Stomach smooth muscle (tissue), 2 donors: ENCODE measurements around the gene CFAP20DC.
"Not testable (repeated sequence)": the region's sequence is repeated elsewhere in the genome, so short reads cannot be mapped to it uniquely, and the experiment has no call there.

Source experiments
- H3K27ac ChIP-seq: one replicate; pipeline ENCODE4 v1.7.0; 2013; ENCODE audit warnings: mild to moderate bottlenecking, low read length, inconsistent platforms
- H3K27me3 ChIP-seq, 2 donors: one replicate each; pipeline ENCODE4 v1.7.0; 2013; ENCODE audit warnings: low read length in 2 of 2; ENCODE audit not compliant: insufficient read depth in 2 of 2, control insufficient read depth in 1 of 2
- H3K36me3 ChIP-seq, 2 donors: one replicate each; pipeline ENCODE4 v1.7.0; 2013; ENCODE audit warnings: low read length in 2 of 2; ENCODE audit not compliant: control insufficient read depth in 2 of 2, insufficient read depth in 2 of 2
- H3K4me1 ChIP-seq: one replicate; pipeline ENCODE4 v1.7.0; 2013; ENCODE audit warnings: low read length; ENCODE audit not compliant: control insufficient read depth, insufficient read depth
- H3K4me3 ChIP-seq, 2 donors: one replicate each; pipeline ENCODE4 v1.7.0; 2013; ENCODE audit warnings: low read length in 2 of 2
- H3K9ac ChIP-seq, 2 donors: one replicate each; pipeline ENCODE4 v1.7.0; 2013; ENCODE audit warnings: low read length in 2 of 2, mild to moderate bottlenecking in 1 of 2
- H3K9me3 ChIP-seq, 2 donors: one replicate each; pipeline ENCODE4 v1.7.0; 2013; ENCODE audit warnings: low read length in 2 of 2; ENCODE audit not compliant: control insufficient read depth in 2 of 2
- donor health status: healthy.
- donor health status: Pancreatic carcinoma.

The CFAP20DC gene

GRCh38 chr3:59072681-59073080 lies 22.9 kb upstream of the CFAP20DC start:
- Histone ChIP-seq H3K4me3 (no peak overlapping the region), H3K27ac (no peak overlapping the region), H3K9me3 (no peaks in the 10 kb centered on the region), H3K27me3 (no peaks in the 10 kb centered on the region), H3K36me3 (no peaks in the 10 kb centered on the region), H3K4me1 (no peaks in the 10 kb centered on the region), H3K9ac (no peak overlapping the region)

GRCh38 chr3:59069838-59070237 lies 20.0 kb upstream of the CFAP20DC start:
- H3K27me3 ChIP-seq, result no peaks in the 10 kb centered on the region
- H3K4me3 ChIP-seq, result no peak overlapping the region
- H3K27ac ChIP-seq, result no peak overlapping the region
- H3K9me3 ChIP-seq, result no peaks in the 10 kb centered on the region
- H3K4me1 ChIP-seq, result no peaks in the 10 kb centered on the region
- H3K9ac ChIP-seq, result no peak overlapping the region
- no peaks in the 10 kb centered on the region for H3K36me3 ChIP-seq

- H3K27me3 ChIP-seq, result no peaks in the 10 kb centered on the region
- no peaks in the 10 kb centered on the region for H3K9me3 ChIP-seq
- no peaks in the 10 kb centered on the region for H3K4me1 ChIP-seq
- H3K9ac ChIP-seq, result no peak overlapping the region
- H3K36me3 ChIP-seq, result no peaks in the 10 kb centered on the region
- H3K27ac ChIP-seq, result no peak overlapping the region
- H3K4me3 ChIP-seq, result no peak overlapping the region
Measured at GRCh38 chr3:59065240-59065639, 15.4 kb upstream of the CFAP20DC start.

- no peaks in the 10 kb centered on the region for H3K36me3 ChIP-seq
- no peaks in the 10 kb centered on the region for H3K9me3 ChIP-seq
- no peak overlapping the region for H3K4me3 ChIP-seq
- H3K27me3 ChIP-seq, result no peaks in the 10 kb centered on the region
- no peak overlapping the region for H3K9ac ChIP-seq
- H3K27ac ChIP-seq, result no peak overlapping the region
- no peaks in the 10 kb centered on the region for H3K4me1 ChIP-seq
Measured at GRCh38 chr3:59064728-59065127, 14.9 kb upstream of the CFAP20DC start.

- Histone ChIP-seq H3K9me3 (no peaks in the 10 kb centered on the region), H3K4me3 (no peak overlapping the region), H3K4me1 (no peaks in the 10 kb centered on the region), H3K27ac (no peak overlapping the region), H3K9ac (no peak overlapping the region), H3K27me3 (no peaks in the 10 kb centered on the region), H3K36me3 (no peaks in the 10 kb centered on the region)
Measured at GRCh38 chr3:59064276-59064675, 14.5 kb upstream of the CFAP20DC start.

GRCh38 chr3:59056706-59057105 lies 6.9 kb upstream of the CFAP20DC start:
- Histone ChIP-seq H3K27ac (no peak overlapping the region), H3K4me3 (no peak overlapping the region), H3K9ac (no peak overlapping the region), H3K9me3 (no peaks in the 10 kb centered on the region), H3K27me3 (no peaks in the 10 kb centered on the region), H3K4me1 (no peaks in the 10 kb centered on the region), H3K36me3 (no peaks in the 10 kb centered on the region)

- Histone ChIP-seq H3K9me3 (no peaks in the 10 kb centered on the region), H3K4me3 (no peak overlapping the region), H3K27ac (no peak overlapping the region), H3K27me3 (no peaks in the 10 kb centered on the region), H3K9ac (no peak overlapping the region), H3K4me1 (no peaks in the 10 kb centered on the region), H3K36me3 (no peaks in the 10 kb centered on the region)
Measured at GRCh38 chr3:59052803-59053411, 3.1 kb upstream of the CFAP20DC start.

GRCh38 chr3:59050811-59051414 lies 1.1 kb upstream of the CFAP20DC start:
- not testable (repeated sequence) for H3K9me3 ChIP-seq, H3K4me3 ChIP-seq, H3K36me3 ChIP-seq, H3K4me1 ChIP-seq, H3K27me3 ChIP-seq, H3K27ac ChIP-seq, H3K9ac ChIP-seq

GRCh38 chr3:59046839-59047238 lies 3.0 kb downstream of the CFAP20DC start:
- no peaks in the 10 kb centered on the region for H3K27me3 ChIP-seq

GRCh38 chr3:59043391-59043790 lies 6.4 kb downstream of the CFAP20DC start:
- Histone ChIP-seq H3K36me3 (no peaks in the 10 kb centered on the region), H3K9me3 (no peaks in the 10 kb centered on the region), H3K4me3 (no peak overlapping the region), H3K27me3 (no peaks in the 10 kb centered on the region), H3K9ac (no peak overlapping the region), H3K27ac (no peak overlapping the region), H3K4me1 (no peaks in the 10 kb centered on the region)

More at GRCh38 chr3:59046839-59047238, 3.0 kb downstream of the CFAP20DC start:
- no peak overlapping the region for H3K4me3 ChIP-seq
- no peak overlapping the region for H3K9ac ChIP-seq
- H3K9me3 ChIP-seq, result no peaks in the 10 kb centered on the region
- H3K4me1 ChIP-seq, result no peaks in the 10 kb centered on the region
- no peaks in the 10 kb centered on the region for H3K36me3 ChIP-seq
- no peak overlapping the region for H3K27ac ChIP-seq

GRCh38 chr3:59040902-59041301 lies 8.9 kb downstream of the CFAP20DC start:
- no peak overlapping the region for H3K9ac ChIP-seq
- no peaks in the 10 kb centered on the region for H3K27me3 ChIP-seq
- H3K9me3 ChIP-seq, result no peaks in the 10 kb centered on the region
- no peaks in the 10 kb centered on the region for H3K4me1 ChIP-seq
- no peak overlapping the region for H3K27ac ChIP-seq
- H3K36me3 ChIP-seq, result no peaks in the 10 kb centered on the region
- H3K4me3 ChIP-seq, result no peak overlapping the region
